Bronchial epithelial cell (primary cell): ENCODE results near the gene TNIP3. TPM values are rescaled to one million over a fixed set of nuclear protein-coding genes. Genes with fewer than 3 reads are reported as not detected.

Experiments
- DNase-seq: peaks from one replicate; pipeline ENCODE4 v3.0.0-alpha.2; 2010; ENCODE audit warnings: low read depth
- FAIRE-seq: peaks from 2 replicates; lab custom pipeline; 2011; peaks lifted over from hg19 to GRCh38; lab: Jason Lieb, UNC
- H3K27me3 ChIP-seq: 2 replicates; pipeline ENCODE4 v1.5.1; 2011; ENCODE audit warnings: low read length; ENCODE audit not compliant: control insufficient read depth, insufficient read depth
- H3K36me3 ChIP-seq: 2 replicates; pipeline ENCODE4 v1.5.1; 2011; ENCODE audit warnings: low read length; ENCODE audit not compliant: control insufficient read depth, insufficient read depth
- H3K4me3 ChIP-seq: 2 replicates; pipeline ENCODE4 v1.5.1; 2011; ENCODE audit warnings: mild to moderate bottlenecking, low read depth, low read length, control low read depth
- total RNA-seq: library from RNA; depleted of rRNA; stranded (reverse); fragments of >200 nt; gene quantifications from 2 replicates; pipeline ENCODE4 v1.2.1, GENCODE V29; 2014
- TF ChIP-seq, protein P1 (sequence below): IDR thresholded peaks from 2 replicates; pipeline ENCODE4 v1.5.1; 2011; ENCODE audit warnings: mild to moderate bottlenecking, moderate library complexity, low read length, control low read depth, inconsistent platforms; ENCODE audit not compliant: insufficient read depth, severe bottlenecking

Gene TNIP3
- total RNA-seq, 1 donor from 2014 or later: not detected

DNA sequence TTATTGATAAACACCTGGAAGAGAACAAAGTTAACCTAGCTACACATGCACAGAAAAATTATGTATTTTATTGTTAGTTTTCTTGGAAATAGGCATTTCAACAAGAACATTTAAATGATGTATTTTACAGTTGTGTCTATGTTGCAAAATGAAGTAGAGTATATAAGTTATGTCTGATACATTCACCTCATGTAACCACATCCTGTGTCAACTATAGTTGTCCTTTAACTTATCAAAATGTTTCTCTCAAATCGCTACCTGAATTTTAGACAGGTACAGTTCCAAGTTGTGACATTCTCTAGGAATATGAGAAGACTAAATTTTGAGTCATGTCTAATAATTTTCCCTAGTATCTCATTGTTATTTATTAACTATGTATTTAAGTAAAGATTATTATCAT lies 27.2 kb upstream of the TNIP3 start:
- FAIRE-seq (no peak), DNase-seq (no peak)
- TF ChIP-seq, protein P1, sequence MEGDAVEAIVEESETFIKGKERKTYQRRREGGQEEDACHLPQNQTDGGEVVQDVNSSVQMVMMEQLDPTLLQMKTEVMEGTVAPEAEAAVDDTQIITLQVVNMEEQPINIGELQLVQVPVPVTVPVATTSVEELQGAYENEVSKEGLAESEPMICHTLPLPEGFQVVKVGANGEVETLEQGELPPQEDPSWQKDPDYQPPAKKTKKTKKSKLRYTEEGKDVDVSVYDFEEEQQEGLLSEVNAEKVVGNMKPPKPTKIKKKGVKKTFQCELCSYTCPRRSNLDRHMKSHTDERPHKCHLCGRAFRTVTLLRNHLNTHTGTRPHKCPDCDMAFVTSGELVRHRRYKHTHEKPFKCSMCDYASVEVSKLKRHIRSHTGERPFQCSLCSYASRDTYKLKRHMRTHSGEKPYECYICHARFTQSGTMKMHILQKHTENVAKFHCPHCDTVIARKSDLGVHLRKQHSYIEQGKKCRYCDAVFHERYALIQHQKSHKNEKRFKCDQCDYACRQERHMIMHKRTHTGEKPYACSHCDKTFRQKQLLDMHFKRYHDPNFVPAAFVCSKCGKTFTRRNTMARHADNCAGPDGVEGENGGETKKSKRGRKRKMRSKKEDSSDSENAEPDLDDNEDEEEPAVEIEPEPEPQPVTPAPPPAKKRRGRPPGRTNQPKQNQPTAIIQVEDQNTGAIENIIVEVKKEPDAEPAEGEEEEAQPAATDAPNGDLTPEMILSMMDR: no peak
- no peak overlapping the region for H3K4me3 ChIP-seq
- H3K27me3 ChIP-seq: no peaks in the 10 kb centered on the region
- H3K36me3 ChIP-seq: no peaks in the 10 kb centered on the region

DNA sequence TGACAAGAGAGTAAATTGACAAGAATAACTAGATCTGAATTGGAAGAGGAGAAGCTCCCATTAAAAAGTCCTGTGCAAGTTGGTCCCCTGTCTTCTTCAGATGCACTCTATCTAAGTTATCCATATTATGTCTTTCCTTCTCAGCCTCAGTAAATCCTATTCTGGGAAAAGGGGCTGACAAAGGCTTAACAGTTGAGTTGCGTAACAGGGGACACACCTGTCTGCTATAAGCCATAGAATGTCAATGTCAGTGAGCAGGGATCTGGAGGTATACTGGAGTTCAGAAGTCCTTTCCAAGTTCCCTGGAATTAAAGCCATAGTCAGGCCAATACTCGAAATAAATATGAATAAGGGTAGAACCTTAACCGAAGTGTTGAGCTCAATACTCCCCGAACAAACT lies 26.3 kb upstream of the TNIP3 start:
- H3K27me3 ChIP-seq: no peaks in the 10 kb centered on the region
- H3K4me3 ChIP-seq: no peak overlapping the region
- TF ChIP-seq, protein P1: no peak
- H3K36me3 ChIP-seq: no peaks in the 10 kb centered on the region
- FAIRE-seq (no peak), DNase-seq (no peak)

DNA sequence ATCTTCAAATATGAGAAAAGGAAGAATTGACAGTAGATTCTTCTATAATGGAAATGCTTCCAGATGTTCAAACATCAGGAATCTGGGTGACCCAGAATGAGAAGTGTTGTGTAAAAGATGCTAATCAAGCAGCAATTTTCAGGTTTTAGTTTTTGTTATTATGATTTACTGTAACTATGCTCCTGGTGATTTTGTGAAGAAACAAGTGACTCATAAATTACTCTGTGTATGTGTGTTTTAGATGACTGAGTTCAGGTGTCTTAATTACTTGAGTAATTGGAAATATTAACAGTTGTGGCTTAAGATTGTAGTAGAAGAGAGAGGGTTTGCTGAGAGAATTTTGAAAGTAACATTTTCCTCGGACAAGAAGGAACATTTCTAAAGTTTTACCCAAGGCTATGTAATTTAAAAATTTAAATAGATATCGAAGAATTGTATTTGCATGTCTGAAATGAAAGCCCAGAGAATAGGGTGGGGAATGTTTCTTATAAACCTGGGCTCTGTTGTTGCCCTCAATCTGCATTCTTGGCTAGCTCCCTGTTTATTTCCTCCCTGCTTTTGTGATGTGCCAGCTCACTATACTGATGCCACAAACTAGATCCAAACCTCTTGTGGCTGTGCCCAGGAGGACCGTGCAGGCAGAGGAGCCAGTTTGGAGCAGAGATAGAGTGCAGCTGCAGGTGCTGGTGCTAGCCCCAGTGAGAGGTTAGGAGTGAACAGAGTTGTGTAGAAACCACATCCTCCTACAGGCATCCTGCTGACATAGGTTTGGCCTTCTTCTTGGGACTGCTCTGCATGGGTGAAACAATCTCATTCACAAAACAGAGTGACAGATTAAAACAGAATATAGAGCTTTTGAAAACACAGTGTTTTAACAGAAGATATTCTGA lies 25.4 kb upstream of the TNIP3 start:
- DNase-seq (peak; percentile 44), FAIRE-seq (no peak)
- no peak overlapping the region for H3K4me3 ChIP-seq
- H3K36me3 ChIP-seq: no peaks in the 10 kb centered on the region
- TF ChIP-seq, protein P1: no peak
- H3K27me3 ChIP-seq: no peaks in the 10 kb centered on the region

DNA sequence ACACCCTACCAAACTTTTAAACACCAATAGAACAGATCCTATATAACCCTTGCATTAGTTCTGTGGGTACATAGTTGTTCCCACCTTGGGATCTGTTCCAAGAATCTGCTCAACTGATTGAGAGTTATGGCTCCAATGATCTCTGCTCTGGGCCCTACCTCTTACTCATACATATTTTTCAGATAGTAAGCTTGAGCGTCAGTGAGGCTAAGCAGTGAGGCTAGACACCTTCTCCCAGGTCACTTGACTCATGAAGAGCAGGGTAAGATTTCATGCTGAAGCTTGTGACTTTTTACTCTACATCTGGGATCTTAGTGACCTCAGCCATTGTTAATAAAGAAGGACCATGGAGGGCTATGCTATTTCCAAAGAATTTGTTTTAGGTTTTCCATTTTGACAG lies 23.1 kb upstream of the TNIP3 start:
- TF ChIP-seq, protein P1: no peak
- FAIRE-seq (no peak), DNase-seq (peak; percentile 29)
- Histone ChIP-seq H3K27me3 (no peaks in the 10 kb centered on the region), H3K4me3 (no peak overlapping the region), H3K36me3 (no peaks in the 10 kb centered on the region)

DNA sequence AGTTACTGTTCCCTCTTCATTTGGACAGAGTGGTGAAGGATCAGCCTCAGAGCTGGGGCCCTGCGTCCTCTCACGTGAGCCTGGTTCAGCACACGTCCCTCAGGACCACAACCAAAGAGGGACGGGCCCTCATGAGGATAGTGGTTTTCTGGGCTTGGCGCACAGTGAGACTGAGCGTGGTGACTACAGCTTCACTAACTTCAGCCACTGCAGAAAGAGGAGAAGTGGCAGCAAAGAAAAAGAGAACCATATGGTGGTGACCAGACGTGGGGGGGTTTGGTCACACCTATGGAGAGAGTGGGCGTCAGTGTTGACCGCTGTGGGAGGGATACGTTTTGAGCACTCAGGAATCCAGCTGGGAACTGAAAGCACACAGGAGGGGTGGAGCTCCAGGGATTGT lies 21.8 kb upstream of the TNIP3 start:
- Histone ChIP-seq H3K4me3 (no peak overlapping the region), H3K27me3 (no peaks in the 10 kb centered on the region), H3K36me3 (no peaks in the 10 kb centered on the region)
- TF ChIP-seq, protein P1: no peak
- DNase-seq: no peak
- no peak for FAIRE-seq
